ENCODE data around the gene TCERG1L. TPM values are rescaled to one million over a fixed set of nuclear protein-coding genes. Genes with fewer than 3 reads are reported as not detected.

The TCERG1L gene
- total RNA-seq, 1 experiment from 2014 or later = not detected

DNA sequence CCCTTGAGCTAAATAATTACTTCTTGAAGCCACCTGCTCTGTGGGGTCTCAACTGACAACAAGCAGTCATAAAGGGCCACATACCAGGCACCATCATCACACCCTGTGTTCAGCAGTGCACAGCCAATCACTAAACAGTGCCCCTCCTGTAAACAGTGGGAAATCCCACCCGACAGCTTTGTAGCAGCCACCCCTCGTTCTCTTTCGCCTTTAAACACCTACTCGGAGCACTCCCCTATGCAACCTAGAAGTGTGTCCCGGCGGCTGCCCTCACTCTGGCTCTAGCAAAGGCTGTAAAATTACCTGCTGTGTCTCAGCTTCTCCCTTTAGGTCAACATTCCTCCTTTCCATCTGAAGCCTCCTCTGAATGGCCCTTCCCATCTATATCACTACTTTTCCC, 111.9 kb downstream of the TCERG1L start:
- Histone ChIP-seq H3K4me2 (ENCODE audit: low read depth, low read length, poor library complexity, severe bottlenecking) (no peak overlapping the region), H3K4me3 (ENCODE audit: low read length) (no peak overlapping the region), H3K36me3 (ENCODE audit: insufficient read depth, low read length) (no peaks in the 10 kb centered on the region), H2AFZ (ENCODE audit: low read length) (no peak overlapping the region), H3K79me2 (ENCODE audit: low read length) (no peaks in the 10 kb centered on the region), H3K27ac (ENCODE audit: low read length) (no peak overlapping the region), H3K4me1 (ENCODE audit: low read length) (no peaks in the 10 kb centered on the region), H4K20me1 (ENCODE audit: insufficient read depth, low read depth, low read length) (no peaks in the 10 kb centered on the region), H3K9me3 (ENCODE audit: low read length) (no peaks in the 10 kb centered on the region), H3K9ac (ENCODE audit: low read length) (no peak overlapping the region), H3K9me2 (replicated peaks; ENCODE audit: insufficient read depth, low read length) (no peaks in the 10 kb centered on the region), H3K27me3 (ENCODE audit: low read length) (no peaks in the 10 kb centered on the region)
- no peak for DNase-seq

- H3K4me2 ChIP-seq (ENCODE audit: low read depth, low read length, poor library complexity, severe bottlenecking) = no peak overlapping the region
- H2AFZ ChIP-seq (ENCODE audit: low read length) = no peak overlapping the region
- no peak overlapping the region for H3K9ac ChIP-seq (ENCODE audit: low read length)
- H3K27ac ChIP-seq (ENCODE audit: low read length) = no peak overlapping the region
- no peaks in the 10 kb centered on the region for H3K79me2 ChIP-seq (ENCODE audit: low read length)
- no peaks in the 10 kb centered on the region for H3K36me3 ChIP-seq (ENCODE audit: insufficient read depth, low read length)
- no peaks in the 10 kb centered on the region for H4K20me1 ChIP-seq (ENCODE audit: insufficient read depth, low read depth, low read length)
- H3K9me3 ChIP-seq (ENCODE audit: low read length) = no peaks in the 10 kb centered on the region
- H3K27me3 ChIP-seq (ENCODE audit: low read length) = no peaks in the 10 kb centered on the region
- no peaks in the 10 kb centered on the region for H3K4me1 ChIP-seq (ENCODE audit: low read length)
- no peak overlapping the region for H3K4me3 ChIP-seq (ENCODE audit: low read length)
- H3K9me2 ChIP-seq (replicated peaks; ENCODE audit: insufficient read depth, low read length) = no peaks in the 10 kb centered on the region
- DNase-seq = no peak
These were observed 112.7 kb downstream of the TCERG1L start for GRCh38 chr10:131198843-131199242.

GRCh38 chr10:131198401-131198800, 113.1 kb downstream of the TCERG1L start:
- Histone ChIP-seq H3K4me2 (ENCODE audit: low read depth, low read length, poor library complexity, severe bottlenecking) (no peak overlapping the region), H3K79me2 (ENCODE audit: low read length) (no peaks in the 10 kb centered on the region), H3K27me3 (ENCODE audit: low read length) (no peaks in the 10 kb centered on the region), H3K9me2 (replicated peaks; ENCODE audit: insufficient read depth, low read length) (no peaks in the 10 kb centered on the region), H4K20me1 (ENCODE audit: insufficient read depth, low read depth, low read length) (no peaks in the 10 kb centered on the region), H3K9me3 (ENCODE audit: low read length) (no peaks in the 10 kb centered on the region), H2AFZ (ENCODE audit: low read length) (no peak overlapping the region), H3K4me1 (ENCODE audit: low read length) (no peaks in the 10 kb centered on the region), H3K9ac (ENCODE audit: low read length) (no peak overlapping the region), H3K36me3 (ENCODE audit: insufficient read depth, low read length) (no peaks in the 10 kb centered on the region), H3K27ac (ENCODE audit: low read length) (no peak overlapping the region), H3K4me3 (ENCODE audit: low read length) (no peak overlapping the region)
- no peak for DNase-seq

GRCh38 chr10:131196176-131196885, 115.2 kb downstream of the TCERG1L start:
- no peak for DNase-seq
- Histone ChIP-seq H3K79me2 (ENCODE audit: low read length) (no peaks in the 10 kb centered on the region), H3K4me1 (ENCODE audit: low read length) (no peaks in the 10 kb centered on the region), H3K9me2 (replicated peaks; ENCODE audit: insufficient read depth, low read length) (no peaks in the 10 kb centered on the region), H3K4me3 (ENCODE audit: low read length) (no peak overlapping the region), H2AFZ (ENCODE audit: low read length) (no peak overlapping the region), H3K27me3 (ENCODE audit: low read length) (no peaks in the 10 kb centered on the region), H3K4me2 (ENCODE audit: low read depth, low read length, poor library complexity, severe bottlenecking) (no peak overlapping the region), H3K27ac (ENCODE audit: low read length) (no peak overlapping the region), H3K9me3 (ENCODE audit: low read length) (no peaks in the 10 kb centered on the region), H4K20me1 (ENCODE audit: insufficient read depth, low read depth, low read length) (no peaks in the 10 kb centered on the region), H3K9ac (ENCODE audit: low read length) (no peak overlapping the region), H3K36me3 (ENCODE audit: insufficient read depth, low read length) (no peaks in the 10 kb centered on the region)

- Histone ChIP-seq H3K9me3 (ENCODE audit: low read length) (no peaks in the 10 kb centered on the region), H3K4me3 (ENCODE audit: low read length) (no peak overlapping the region), H3K27me3 (ENCODE audit: low read length) (no peaks in the 10 kb centered on the region), H2AFZ (ENCODE audit: low read length) (no peak overlapping the region), H4K20me1 (ENCODE audit: insufficient read depth, low read depth, low read length) (no peaks in the 10 kb centered on the region), H3K36me3 (ENCODE audit: insufficient read depth, low read length) (no peaks in the 10 kb centered on the region), H3K27ac (ENCODE audit: low read length) (no peak overlapping the region), H3K9ac (ENCODE audit: low read length) (no peak overlapping the region), H3K4me2 (ENCODE audit: low read depth, low read length, poor library complexity, severe bottlenecking) (no peak overlapping the region), H3K4me1 (ENCODE audit: low read length) (no peaks in the 10 kb centered on the region), H3K9me2 (replicated peaks; ENCODE audit: insufficient read depth, low read length) (no peaks in the 10 kb centered on the region), H3K79me2 (ENCODE audit: low read length) (no peaks in the 10 kb centered on the region)
- DNase-seq = no peak
These were observed 115.9 kb downstream of the TCERG1L start for GRCh38 chr10:131195558-131196159.

DNA sequence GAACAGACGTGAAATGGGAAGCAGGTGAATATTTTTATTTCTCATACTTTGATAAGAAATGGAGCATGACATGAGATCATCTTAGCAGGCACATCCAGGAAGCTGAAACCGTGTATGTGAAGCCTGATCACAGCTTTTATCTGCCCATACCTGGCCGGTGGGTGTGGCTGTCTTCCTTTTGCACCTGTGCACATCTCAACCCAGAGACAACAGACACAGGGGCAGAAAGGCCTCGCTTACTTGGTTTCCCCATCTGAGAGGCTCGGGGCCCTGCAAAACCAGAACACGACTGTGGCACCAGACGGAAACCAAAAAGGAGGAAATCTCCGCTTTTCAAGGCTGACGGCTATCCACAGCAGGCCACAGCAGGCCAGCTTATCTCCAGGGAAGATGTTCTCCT, 116.4 kb downstream of the TCERG1L start:
- H2AFZ ChIP-seq (ENCODE audit: low read length) = no peak overlapping the region
- no peaks in the 10 kb centered on the region for H4K20me1 ChIP-seq (ENCODE audit: insufficient read depth, low read depth, low read length)
- H3K27me3 ChIP-seq (ENCODE audit: low read length) = no peaks in the 10 kb centered on the region
- no peaks in the 10 kb centered on the region for H3K79me2 ChIP-seq (ENCODE audit: low read length)
- H3K27ac ChIP-seq (ENCODE audit: low read length) = no peak overlapping the region
- no peak overlapping the region for H3K4me3 ChIP-seq (ENCODE audit: low read length)
- no peaks in the 10 kb centered on the region for H3K9me2 ChIP-seq (replicated peaks; ENCODE audit: insufficient read depth, low read length)
- no peaks in the 10 kb centered on the region for H3K36me3 ChIP-seq (ENCODE audit: insufficient read depth, low read length)
- no peak for DNase-seq
- H3K9ac ChIP-seq (ENCODE audit: low read length) = no peak overlapping the region
- no peak overlapping the region for H3K4me2 ChIP-seq (ENCODE audit: low read depth, low read length, poor library complexity, severe bottlenecking)
- H3K9me3 ChIP-seq (ENCODE audit: low read length) = no peaks in the 10 kb centered on the region
- no peaks in the 10 kb centered on the region for H3K4me1 ChIP-seq (ENCODE audit: low read length)

- no peak for DNase-seq
- no peaks in the 10 kb centered on the region for H4K20me1 ChIP-seq (ENCODE audit: insufficient read depth, low read depth, low read length)
These were observed 117.6 kb downstream of the TCERG1L start for GRCh38 chr10:131193923-131194322.

GRCh38 chr10:131188494-131188893, 123.0 kb downstream of the TCERG1L start:
- Histone ChIP-seq H3K4me2 (ENCODE audit: low read depth, low read length, poor library complexity, severe bottlenecking) (no peak overlapping the region), H3K4me3 (ENCODE audit: low read length) (no peak overlapping the region), H3K9me2 (replicated peaks; ENCODE audit: insufficient read depth, low read length) (no peaks in the 10 kb centered on the region), H3K79me2 (ENCODE audit: low read length) (no peaks in the 10 kb centered on the region), H3K36me3 (ENCODE audit: insufficient read depth, low read length) (no peaks in the 10 kb centered on the region), H2AFZ (ENCODE audit: low read length) (no peak overlapping the region), H3K9me3 (ENCODE audit: low read length) (no peaks in the 10 kb centered on the region), H3K9ac (ENCODE audit: low read length) (no peak overlapping the region), H3K4me1 (ENCODE audit: low read length) (peaks cover 5% of the 10 kb centered on the region; the same call in 1 of the 2 replicates), H4K20me1 (ENCODE audit: insufficient read depth, low read depth, low read length) (no peaks in the 10 kb centered on the region), H3K27ac (ENCODE audit: low read length) (no peak overlapping the region), H3K27me3 (ENCODE audit: low read length) (no peaks in the 10 kb centered on the region)
- DNase-seq = no peak

More at GRCh38 chr10:131193923-131194322, 117.6 kb downstream of the TCERG1L start:
- Histone ChIP-seq H3K9ac (ENCODE audit: low read length) (no peak overlapping the region), H3K36me3 (ENCODE audit: insufficient read depth, low read length) (no peaks in the 10 kb centered on the region), H3K9me2 (replicated peaks; ENCODE audit: insufficient read depth, low read length) (no peaks in the 10 kb centered on the region), H3K27ac (ENCODE audit: low read length) (no peak overlapping the region), H3K4me2 (ENCODE audit: low read depth, low read length, poor library complexity, severe bottlenecking) (no peak overlapping the region), H2AFZ (ENCODE audit: low read length) (no peak overlapping the region), H3K9me3 (ENCODE audit: low read length) (no peaks in the 10 kb centered on the region), H3K4me1 (ENCODE audit: low read length) (peaks cover 5% of the 10 kb centered on the region; the same call in 1 of the 2 replicates), H3K4me3 (ENCODE audit: low read length) (no peak overlapping the region), H3K27me3 (ENCODE audit: low read length) (no peaks in the 10 kb centered on the region), H3K79me2 (ENCODE audit: low read length) (no peaks in the 10 kb centered on the region)

All from Karpas-422 (cell line).